Fibroblast of skin of abdomen (primary cell): ENCODE measurements around the gene NDUFS2.
A peak's percentile ranks its signal among the peaks of the same experiment; 100 is the strongest.

ENCODE experiments used
- DNase-seq: peaks from one replicate; pipeline ENCODE4 v3.0.0-alpha.2; 2013

Gene NDUFS2

DNA sequence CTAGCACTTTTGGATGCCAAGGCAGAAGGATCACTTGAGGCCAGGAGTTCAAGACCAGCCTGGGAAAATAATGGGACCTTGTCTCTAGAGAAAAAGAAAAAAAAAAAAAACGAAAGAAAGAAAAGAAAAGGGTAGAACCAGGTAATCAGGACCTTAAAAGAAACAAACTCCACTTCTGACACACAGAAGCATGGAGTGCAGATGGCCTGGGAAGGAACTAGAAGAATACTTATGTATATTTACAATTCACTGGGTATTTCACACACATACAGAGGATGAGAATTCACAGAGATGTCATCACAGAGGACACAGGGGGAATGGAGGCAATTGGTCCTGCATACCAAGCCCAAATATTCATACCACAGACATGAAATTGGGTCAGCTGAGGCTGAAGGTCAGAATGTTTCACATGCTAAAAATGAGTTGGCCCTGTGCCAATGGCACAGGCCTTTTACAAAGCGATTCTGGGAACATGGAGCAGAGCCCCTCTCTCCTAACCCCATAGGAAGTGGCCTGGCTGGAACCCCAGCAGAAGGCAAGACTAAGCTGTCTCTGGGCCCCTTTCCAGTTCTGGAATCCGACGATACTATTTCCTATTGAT is 29.3 kb upstream of the NDUFS2 start:
- DNase-seq = peak; percentile 94

DNA sequence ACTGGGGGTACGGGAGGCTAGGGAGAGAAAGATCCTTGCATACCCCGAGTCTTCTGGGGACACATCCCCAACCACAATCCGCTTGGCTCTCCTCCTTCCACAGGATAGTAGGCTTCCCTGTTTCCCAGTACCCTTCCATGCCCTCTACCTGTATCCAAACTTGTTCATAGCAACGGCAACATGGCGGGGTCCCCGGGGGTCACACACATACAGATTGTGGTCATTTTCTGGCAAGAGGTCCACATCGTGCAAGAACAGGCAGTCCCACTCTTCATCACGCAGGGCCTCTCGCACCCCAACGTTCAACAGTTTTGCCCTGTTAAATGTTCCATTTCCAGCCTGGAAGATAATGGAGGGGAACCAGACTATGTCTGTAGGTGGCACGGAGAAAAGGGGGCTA is 28.5 kb upstream of the NDUFS2 start:
- no peak for DNase-seq

DNA sequence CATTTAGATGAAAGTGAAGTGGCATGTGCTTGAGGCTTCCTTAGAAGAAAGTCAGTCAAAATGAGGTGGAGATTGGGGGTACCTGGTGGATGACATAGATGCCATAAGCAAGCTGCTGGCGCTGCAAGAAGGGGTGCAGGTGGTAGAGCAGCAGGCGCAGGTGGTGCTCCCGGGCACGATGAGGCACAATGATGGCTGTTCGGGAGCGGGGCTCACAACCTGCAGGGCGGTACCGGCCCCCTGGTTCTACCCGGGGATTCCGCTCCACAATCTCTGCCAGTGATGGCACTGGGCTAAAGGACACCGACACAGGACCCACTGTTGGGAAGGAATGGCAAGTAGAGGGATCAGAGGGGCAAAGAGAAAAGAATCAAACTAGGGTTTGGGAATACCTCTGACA is 27.3 kb upstream of the NDUFS2 start:
- no peak for DNase-seq

DNA sequence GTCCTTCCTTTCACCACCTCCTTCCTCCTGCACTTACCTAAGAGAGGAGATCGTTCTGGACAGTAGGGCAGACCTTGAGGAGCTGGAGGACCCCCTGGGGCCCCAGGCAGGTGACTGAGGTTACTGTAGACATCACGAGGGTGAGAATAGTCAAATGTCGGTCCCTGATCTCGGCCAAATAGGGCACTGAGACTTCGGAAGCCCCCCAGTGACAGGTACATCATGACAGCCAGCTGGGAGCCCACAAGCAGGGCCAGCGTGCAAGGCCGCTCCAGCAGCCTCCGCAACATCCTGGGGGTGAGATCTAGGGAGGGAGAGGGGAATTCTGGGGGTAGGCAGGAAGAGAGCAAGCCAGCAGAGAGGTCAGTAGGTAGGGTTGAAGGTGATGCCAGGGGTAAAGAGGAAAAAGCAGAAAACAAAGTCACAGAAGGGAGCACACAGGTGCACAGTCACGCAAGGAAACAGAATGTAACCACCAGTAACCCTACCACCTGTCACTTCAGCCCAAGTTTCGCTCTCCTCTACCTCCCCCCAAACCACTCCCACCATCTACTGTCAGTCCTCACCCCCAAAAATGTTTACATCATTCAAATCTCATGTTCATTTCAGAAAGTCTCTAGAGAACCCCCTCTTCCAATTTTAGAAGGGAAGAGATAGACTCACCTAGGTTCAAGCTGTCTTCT is 26.3 kb upstream of the NDUFS2 start:
- DNase-seq = no peak

DNA sequence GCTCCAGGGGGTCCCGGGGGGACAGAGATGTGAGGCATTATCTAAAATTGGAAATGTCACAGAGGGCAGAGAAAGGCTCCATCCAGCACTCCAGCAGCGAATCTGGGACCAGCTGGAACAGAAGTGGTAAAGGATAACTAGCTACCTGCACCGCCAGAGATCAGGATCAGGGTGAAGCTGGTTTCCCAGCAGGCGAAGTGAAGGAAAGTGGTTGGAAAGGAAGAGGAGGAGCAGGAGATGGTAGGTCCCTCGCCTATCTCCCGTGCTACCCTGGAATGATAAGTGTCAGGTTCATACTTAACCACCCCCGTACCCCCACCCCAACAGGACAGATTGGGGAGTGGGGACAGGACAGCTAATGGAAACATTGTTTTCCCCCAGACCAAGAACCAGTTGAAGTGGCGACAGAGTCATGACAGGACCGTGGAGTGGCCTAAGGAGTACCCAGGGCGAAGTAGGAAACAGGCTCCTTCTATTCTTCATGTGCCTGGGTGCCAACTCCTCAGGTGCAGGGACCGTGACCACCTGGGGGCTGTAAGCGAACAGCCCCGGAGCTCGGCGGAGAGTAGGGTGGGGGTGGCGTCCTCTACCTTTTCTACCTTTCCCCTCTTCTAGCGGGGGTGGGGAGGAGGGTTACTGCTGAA is 25.6 kb upstream of the NDUFS2 start:
- DNase-seq = no peak

DNA sequence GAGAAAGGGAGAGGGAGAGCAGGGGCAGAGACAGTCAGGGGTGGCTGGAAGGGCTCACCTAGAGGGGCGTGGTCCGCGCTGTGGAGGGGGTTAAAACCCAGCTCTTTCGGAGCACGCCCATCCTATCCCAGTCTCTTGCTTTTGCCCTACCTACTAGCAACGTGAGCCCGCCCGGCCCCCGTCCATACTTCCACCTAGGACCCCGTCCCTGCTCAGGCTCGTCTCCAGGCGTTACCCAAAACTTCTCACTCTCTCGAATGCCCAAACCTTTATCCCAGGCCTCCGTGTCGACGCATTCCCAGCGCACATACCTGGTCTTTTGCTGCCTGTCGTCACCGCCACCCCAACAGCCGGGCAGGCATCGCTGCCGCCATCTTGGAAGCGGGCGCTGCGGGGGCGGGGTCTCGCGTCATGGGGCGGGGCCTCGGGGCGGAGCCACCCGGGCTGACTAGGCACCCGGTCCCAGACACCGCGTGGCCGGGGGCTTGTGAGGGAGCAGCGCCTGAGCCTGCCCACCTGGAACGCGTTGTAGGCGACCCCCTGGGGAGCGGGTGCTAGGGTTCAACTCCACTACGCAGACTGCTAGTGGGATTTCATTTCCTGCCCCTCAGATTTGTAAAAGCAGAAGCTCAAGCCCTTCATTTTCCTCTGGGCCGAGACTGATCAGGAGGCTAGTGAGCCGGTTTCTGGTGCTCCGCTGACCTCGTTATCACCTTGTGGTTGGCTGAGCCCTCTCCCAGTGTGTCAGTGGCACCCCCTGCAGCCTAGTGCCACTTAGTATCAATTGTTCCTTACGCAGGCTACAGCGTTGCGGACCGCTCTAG is 24.8 kb upstream of the NDUFS2 start, which contains the start of gene B4GALT3:
TSS of gene B4GALT3 (minus strand) at position 396 of the 824 bp plus-strand sequence. CDS start 1,447 bp downstream, outside the sequence.
- peak; percentile 79 for DNase-seq

DNA sequence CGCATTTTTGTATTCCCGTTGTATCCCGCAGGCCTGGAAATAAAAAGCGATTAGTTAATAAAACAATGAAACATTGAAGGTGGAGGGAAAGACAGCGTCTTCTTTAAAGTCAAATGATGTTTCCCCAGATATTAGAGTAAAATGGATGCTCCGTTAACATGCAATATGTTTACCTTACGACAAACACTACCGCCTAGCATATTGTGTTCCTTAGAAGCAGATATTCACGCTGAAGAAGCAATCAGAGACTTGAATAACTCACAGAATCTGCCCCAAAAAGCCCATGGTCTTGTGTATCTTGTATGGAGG is 24.3 kb upstream of the NDUFS2 start:
- DNase-seq = no peak

DNA sequence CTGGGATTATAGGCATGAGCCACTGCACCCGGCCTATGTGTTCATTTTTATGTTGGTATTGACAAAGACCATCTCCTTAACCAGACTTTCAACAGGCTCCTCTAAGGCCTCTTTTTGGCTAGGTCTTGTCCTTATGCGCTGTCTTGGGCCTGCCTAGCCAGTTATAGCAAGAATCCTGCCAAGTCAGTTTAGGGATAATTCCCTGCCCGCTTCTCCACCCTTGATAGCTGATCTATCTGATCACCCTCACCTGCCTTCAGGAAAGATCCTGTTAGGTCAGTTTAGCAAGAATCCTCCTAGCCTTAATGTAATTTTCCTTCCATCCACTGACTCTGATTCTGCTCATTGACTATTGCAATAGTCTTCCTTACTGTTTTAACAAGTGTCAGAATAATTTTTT is 22.5 kb upstream of the NDUFS2 start:
- no peak for DNase-seq

DNA sequence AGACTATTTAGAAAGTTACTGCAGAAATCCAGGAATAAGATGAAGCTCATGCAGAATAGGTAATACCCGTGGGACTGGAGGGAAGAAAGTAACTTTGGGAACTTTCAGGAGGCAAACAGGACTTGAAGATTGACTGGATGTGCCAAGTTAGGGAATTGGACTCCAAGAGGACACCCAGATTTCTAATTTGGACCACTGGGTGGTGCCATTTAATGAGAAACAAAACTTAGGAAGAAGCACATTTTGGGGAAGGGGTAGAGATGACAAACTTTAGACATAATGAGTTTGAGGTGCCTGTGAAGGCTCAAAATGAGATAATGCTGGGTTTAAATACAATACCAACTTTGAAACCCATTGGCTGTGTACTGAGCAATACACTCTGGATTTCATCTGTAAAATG is 21.5 kb upstream of the NDUFS2 start:
- DNase-seq = no peak

DNA sequence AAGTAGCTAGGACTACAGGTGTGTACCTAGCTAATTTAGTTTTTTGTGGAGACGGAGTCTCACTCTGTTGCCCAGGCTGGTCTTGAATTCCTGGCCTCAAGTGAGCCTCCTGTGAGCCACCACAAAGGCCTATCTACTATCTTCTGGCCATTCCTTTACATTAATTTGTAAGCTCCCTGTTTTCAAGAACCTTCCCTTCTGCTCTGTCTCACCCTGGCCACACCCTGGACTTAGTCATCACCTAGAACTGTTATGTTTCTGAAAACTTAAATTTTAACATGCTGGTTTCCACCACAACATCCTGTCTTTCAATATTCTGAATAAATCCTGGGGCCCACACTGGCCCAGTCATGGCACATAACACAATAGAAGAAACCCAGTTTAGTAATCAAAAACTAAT is 20.0 kb upstream of the NDUFS2 start:
- peak; percentile 42 for DNase-seq

DNA sequence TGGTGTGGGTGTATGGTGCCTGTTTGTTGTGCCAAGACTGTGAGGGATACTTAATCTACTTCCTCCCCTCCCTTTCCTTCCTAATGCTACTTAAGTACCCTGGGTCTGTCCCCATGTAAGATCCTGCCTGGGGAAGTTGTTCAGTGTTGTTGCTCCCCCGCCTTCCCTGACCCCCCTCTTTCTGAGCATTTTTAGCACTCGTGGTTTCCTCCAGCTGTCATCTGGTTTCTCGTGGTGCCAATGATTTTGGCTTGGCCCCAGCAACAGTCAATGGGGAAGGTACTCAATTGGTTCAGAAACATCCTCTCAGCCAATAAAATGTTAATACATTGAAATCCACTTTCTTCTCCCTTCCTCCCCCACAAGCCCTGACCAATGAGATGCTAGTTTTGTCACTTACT is 16.9 kb upstream of the NDUFS2 start:
- peak; percentile 69 for DNase-seq

DNA sequence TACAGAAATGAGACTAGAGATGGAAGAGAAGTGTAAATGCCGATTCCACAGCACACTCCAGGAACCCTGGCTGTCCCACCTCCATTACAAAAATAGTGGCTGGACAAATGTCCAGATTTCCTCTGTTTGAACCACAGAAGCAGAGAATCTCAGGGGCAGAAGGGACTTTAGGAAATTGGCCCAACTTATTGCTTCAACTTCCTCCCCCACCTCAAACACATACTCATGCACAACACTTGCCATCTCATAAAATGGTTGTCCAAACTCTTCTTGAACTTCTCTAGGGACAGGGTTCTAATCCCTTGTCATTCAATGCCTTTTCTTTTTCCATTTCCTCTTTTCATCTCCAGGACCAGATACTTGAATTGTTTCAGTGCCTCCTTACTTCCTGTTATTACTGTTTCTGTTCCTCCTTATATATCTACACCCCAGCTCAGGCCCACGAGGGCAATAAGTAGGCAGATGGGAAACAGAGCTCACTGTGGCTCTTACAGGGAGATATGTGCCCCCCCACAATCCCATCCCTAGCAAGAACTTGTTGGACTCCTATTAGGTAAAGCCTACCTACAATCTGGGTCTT is 16.3 kb upstream of the NDUFS2 start:
- DNase-seq = no peak

DNA sequence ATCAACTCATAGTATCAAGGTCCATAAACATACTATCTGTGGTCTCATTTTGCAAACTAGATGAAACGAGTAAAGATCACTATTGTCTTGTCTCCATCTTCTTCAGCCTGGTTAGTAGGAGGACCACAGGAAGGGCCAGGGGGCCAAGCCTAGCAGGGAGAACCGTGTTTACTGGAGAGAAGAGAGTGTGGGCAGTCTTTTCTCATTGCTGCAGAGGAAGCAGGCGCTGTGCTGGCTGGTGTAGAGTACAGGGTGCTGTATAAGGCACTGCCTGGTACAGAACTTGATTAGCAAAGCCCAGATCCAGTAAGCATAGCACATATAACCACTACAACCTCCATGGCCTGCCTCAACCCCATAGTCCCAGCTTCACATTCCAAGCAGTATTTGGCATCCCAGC is 14.9 kb upstream of the NDUFS2 start:
- DNase-seq = no peak

DNA sequence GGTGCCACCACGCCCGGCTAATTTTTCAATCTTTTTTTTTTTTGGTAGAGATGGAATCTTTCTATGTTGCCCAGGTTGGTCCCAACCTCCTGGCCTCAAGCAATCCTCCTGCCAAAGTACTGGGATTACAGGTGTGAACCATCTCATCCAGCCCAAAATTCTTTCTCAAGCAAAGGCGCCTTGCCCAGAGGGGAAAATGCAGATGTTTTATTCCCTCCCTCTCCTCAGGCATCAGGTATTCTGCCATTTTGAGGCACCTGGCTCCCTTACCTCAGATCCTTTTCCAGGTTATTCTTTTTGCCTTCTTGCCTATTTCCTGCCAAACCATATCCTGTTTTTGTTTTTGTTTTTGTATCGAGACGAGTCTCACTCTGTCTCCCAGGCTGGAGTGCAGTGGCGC is 13.8 kb upstream of the NDUFS2 start:
- no peak for DNase-seq

DNA sequence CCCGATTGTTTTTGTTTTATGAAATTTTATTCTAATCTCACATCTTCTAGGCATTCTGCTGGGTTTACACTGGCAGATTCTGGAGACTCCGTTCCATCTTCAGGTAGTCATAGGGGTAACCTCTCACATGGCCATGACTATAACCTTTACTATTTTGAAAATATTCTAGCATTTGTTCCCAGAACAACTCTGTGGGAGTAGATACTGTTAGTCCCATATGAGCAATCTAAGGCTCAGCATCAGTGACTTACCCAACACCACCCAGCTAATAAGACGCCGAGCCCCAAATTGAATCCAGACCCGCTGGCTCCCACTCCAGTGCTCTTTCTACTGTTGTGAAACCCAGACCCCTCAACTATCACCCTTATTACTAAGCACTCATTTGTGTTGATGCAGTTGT is 13.1 kb upstream of the NDUFS2 start:
- no peak for DNase-seq

DNA sequence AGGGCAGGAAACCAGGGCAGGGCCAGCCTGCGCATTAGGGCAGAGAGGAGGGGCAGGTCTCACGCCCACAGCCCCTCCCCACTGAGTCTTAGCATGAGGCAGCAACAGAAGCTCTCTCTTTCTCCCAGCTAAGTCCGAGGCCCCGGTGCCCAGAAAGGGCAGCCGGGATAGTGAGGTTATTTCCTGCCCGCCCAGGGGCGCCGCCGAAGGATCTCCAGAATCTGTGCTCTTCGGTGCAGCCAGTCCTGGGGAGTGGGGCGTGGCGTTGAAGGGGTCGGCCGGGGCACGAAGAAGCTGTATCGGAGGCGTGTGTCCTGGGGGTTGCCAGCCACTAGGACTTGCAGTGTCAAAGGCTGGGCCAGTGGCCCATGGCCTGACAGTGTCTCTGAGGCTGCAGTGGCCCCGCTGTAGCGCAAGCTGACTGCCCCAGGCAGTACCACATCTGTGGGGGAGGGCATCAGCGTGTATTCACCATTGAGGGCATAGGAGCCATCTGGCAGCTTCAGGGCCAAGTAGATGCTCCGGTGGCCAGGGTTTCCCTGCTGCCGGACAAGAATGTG is 11.1 kb upstream of the NDUFS2 start:
- DNase-seq = no peak

DNA sequence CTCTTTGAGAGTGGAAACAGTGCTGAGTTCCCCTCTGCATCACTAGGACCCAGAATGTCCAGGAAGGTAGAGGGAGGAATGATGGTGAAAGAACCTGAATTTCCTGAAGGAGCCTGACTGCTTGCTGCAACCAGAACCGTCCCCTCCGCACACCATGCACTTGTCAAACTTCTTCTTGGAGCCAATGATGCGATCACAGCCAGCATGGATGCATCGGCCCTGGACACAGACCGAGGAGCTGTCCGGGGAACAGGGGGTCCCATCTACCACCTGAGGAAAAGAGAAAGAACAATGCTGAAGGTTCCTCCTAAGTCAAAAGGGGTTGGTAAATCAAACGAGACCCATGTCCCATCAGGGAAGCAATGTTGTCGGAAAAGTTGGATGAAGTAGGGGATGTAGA is 10.2 kb upstream of the NDUFS2 start:
- DNase-seq = no peak

DNA sequence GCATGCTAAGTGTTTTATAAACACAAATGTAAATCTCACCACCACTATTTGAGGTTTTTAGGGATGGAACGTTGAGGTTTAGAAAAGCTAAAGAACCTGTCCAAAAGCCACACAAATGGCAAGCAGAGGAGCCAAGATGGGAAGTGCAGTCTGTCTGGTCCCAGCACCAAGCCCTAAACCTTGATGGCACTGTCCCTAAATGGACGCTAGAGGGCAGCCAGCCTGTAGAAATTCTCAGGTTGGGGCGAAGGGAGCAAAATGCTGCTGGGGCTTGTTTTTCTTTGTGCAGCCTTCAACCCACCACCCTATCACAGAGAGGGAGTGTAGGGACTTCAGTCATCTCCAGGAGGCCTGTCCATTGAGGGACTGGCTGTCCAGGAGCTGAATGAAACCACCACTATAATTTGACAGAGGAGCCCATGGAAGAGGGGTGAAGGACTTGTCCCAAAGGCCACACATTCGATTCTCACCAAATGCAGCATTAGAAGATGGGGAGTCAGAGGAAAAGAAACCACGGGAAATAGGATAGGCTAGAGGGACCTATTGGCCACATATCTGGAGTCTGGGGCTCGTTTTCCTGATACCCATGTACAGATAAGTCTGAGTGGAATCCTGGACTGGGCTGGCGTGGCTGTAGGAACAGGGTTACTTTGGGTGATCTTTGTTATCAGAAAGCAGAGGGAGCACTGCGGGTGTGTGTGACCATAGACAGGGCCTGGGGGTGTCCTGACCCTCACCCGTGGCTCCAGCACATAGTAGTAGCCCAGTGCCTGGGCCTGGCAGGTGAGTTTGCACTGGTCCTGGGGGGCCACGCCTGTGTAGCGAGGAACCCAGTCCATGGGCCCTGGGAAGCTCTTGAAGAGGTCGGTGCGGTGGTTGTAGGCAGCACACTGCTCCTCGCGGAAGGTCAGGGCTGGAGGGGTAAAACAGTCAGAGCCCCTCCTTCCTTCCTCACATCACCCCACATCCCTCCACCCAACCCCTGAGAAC is 9.4 kb upstream of the NDUFS2 start:
- DNase-seq = peak; percentile 63

DNA sequence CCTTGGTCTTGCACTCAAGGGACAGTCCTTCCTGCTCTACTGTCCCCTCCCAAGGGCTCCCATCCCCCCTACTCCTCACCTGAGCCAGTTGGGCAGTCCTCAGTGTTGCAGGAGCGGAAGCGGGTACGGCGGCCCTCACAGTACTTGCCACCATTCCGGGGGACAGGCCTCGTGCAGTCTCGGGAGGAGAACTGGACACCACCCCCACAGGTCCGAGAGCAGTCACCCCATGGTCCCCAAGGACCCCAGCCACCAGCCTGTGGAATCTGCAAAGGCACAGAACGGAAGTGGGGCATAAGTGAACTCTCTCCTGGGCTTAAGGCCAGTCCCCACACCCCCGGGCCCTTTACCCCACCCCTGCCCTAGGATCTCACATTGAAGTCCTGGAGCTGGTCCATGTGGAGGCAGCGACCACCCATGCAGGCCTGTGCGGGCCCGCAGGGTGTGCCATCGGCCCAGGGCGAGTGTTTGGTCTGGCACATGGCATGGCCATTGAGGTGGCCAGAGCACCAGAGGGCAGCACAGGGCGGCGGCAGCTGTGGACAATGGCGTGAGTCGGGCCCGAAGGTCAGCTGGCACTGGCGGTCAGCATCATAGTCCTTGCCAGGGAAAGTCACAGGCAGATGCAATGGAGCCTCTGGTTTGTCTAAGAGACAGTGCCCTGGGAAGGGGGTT is 8.5 kb upstream of the NDUFS2 start:
- no peak for DNase-seq

DNA sequence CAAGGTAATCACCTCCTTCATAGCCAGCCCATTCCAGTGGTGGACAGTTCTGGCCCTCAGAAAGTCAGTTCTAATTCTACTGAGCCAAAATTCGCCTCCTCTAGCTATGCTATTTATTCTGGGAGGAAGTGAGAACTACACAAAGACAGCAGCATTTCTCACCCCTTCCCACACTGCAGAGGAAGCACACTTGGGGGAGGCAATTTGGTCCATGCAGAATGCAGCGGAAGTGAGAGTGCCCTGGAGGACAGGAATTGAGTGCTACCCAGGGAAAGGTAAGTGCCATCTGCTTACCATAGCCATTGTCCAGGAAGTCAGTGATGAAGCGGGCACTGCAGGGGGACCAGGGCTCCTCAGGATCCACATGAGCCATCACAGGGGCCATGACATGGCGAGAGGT is 7.0 kb upstream of the NDUFS2 start:
- DNase-seq = no peak

DNA sequence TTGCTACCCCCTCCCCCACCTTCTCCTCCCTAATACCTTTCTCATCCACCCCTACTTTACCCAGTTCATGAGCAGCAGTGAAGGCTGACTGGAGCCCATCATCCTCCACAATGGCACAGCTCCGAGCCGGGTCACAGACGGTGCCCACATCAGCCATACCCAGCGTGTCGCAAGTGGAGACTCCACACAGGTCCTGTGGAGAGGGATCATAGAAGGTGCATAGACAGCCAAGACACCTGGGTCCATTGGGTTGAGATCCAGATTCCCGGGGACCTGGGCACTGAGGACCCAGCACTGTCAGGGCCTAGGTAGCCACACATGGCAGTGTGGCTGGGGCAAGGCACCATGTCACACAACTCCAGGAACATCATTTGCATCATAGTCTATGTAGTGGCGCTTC is 6.1 kb upstream of the NDUFS2 start:
- DNase-seq = no peak
